ENCODE results near the gene OXCT1. TPM values are rescaled to one million over a fixed set of nuclear protein-coding genes. Genes with fewer than 3 reads are reported as not detected.
"Not testable (repeated sequence)": the region's sequence is repeated elsewhere in the genome, so short reads cannot be mapped to it uniquely, and the experiment has no call there.

Gene OXCT1
- total and polyA plus RNA-seq, 2 donors (not counting 3 experiments of a cell fraction or from before 2014, with no cell fraction given): 12.8 to 37.4 TPM

- dilution Hi-C loops (cut with MboI; ENCODE audit: extremely low pct_ligation_motif_present, low sequenced_read_pairs) (no loop called here), intact Hi-C loops (cut with micrococcal nuclease) (no loop called here)
- Histone ChIP-seq H3K4me2 (ENCODE audit: insufficient read depth, low read length) (no peak overlapping the region), H3K9me1 (replicated peaks; ENCODE audit: control insufficient read depth, extremely low read depth, insufficient read depth, low read length) (no peaks in the 10 kb centered on the region), H3K27ac (ENCODE audit: insufficient read depth, low read depth, low read length) (no peak overlapping the region), H3K36me3 (ENCODE audit: control insufficient read depth in 2 of 2, extremely low read depth in 1 of 2, insufficient read depth in 2 of 2, low read length in 2 of 2) (peaks cover 5 to 11% of the 10 kb centered on the region in 2 experiments), H3K4me3 (replicated peaks in 1 of 3; ENCODE audit: insufficient read depth in 1 of 3, low read depth in 1 of 3, low read length in 3 of 3) (no peak overlapping the region), H3K9me3 (replicated peaks; ENCODE audit: control insufficient read depth, insufficient read depth, low read length) (no peaks in the 10 kb centered on the region), H3K4me1 (ENCODE audit: control insufficient read depth, extremely low read depth, insufficient read depth, low read length) (no peaks in the 10 kb centered on the region), H3K9ac (replicated peaks; ENCODE audit: extremely low read depth, insufficient read depth, low read length) (no peak overlapping the region), H4K20me1 (replicated peaks; ENCODE audit: control insufficient read depth, extremely low read depth, insufficient read depth, low read length) (no peaks in the 10 kb centered on the region), H2AFZ (ENCODE audit: low read depth, low read length) (no peak overlapping the region), H3K27me3 (ENCODE audit: control insufficient read depth in 2 of 2, insufficient read depth in 2 of 2, low read length in 2 of 2) (no peaks in the 10 kb centered on the region), H3K79me2 (ENCODE audit: control insufficient read depth, insufficient read depth, low read length) (no peaks in the 10 kb centered on the region)
- FAIRE-seq (no peak), DNase-seq (ENCODE audit: low read depth, low spot score) (no peak)
- ChIA-PET CTCF (interaction anchor here (3.6 kb wide), 1 partner anchor 209 kb away, joined by 11 read pairs; no protein-coding TSS in a partner anchor), POLR2A (no interaction called here)
- TF ChIP-seq POLR2AphosphoS5 (IDR thresholded peaks at IDR 0.05; ENCODE audit: insufficient read depth, low read depth, low read length) (no peak), MYC (IDR thresholded peaks at IDR 0.05; ENCODE audit: low read depth, low read length) (no peak), FOS (IDR thresholded peaks at IDR 0.05; ENCODE audit: borderline replicate concordance, insufficient read depth, low read length) (no peak), POLR2A (IDR thresholded peaks at IDR 0.05; ENCODE audit: low read depth, low read length) (no peak), EZH2 (IDR thresholded peaks at IDR 0.05; ENCODE audit: borderline replicate concordance, low read depth, low read length, severe bottlenecking) (no peak), JUN (IDR thresholded peaks at IDR 0.05; ENCODE audit: borderline replicate concordance, insufficient read depth, insufficient read length, low read depth) (no peak), GATA2 (IDR thresholded peaks at IDR 0.05; ENCODE audit: insufficient read depth, insufficient read length, low read depth, low read length) (no peak), MAX (IDR thresholded peaks at IDR 0.05; ENCODE audit: insufficient read depth, insufficient read length) (no peak), CTCF (IDR thresholded peaks at IDR 0.05; ENCODE audit: extremely low read depth in 1 of 2, insufficient read depth in 1 of 2, low read depth in 1 of 2, low read length in 2 of 2) (no peak)
- no TSS peak for BruUV-seq (replicated peaks)
Measured at GRCh38 chr5:41848983-41849382, 21.2 kb downstream of the OXCT1 start.

- H4K20me1 ChIP-seq (replicated peaks; ENCODE audit: control insufficient read depth, extremely low read depth, insufficient read depth, low read length); H3K4me3 ChIP-seq (replicated peaks in 1 of 3; ENCODE audit: insufficient read depth in 1 of 3, low read depth in 1 of 3, low read length in 3 of 3); H2AFZ ChIP-seq (ENCODE audit: low read depth, low read length); H3K36me3 ChIP-seq (ENCODE audit: control insufficient read depth in 2 of 2, extremely low read depth in 1 of 2, insufficient read depth in 2 of 2, low read length in 2 of 2); FAIRE-seq; H3K4me1 ChIP-seq (ENCODE audit: control insufficient read depth, extremely low read depth, insufficient read depth, low read length); POLR2A ChIA-PET; DNase-seq (ENCODE audit: low read depth, low spot score); H3K9me3 ChIP-seq (replicated peaks; ENCODE audit: control insufficient read depth, insufficient read depth, low read length); H3K9ac ChIP-seq (replicated peaks; ENCODE audit: extremely low read depth, insufficient read depth, low read length); H3K27me3 ChIP-seq (ENCODE audit: control insufficient read depth in 2 of 2, insufficient read depth in 2 of 2, low read length in 2 of 2); intact Hi-C loops (cut with micrococcal nuclease); H3K27ac ChIP-seq (ENCODE audit: insufficient read depth, low read depth, low read length); H3K4me2 ChIP-seq (ENCODE audit: insufficient read depth, low read length); dilution Hi-C loops (cut with MboI; ENCODE audit: extremely low pct_ligation_motif_present, low sequenced_read_pairs); BruUV-seq (replicated peaks); H3K9me1 ChIP-seq (replicated peaks; ENCODE audit: control insufficient read depth, extremely low read depth, insufficient read depth, low read length); H3K79me2 ChIP-seq (ENCODE audit: control insufficient read depth, insufficient read depth, low read length): not testable (repeated sequence)
- CTCF ChIA-PET: interaction anchor here (1.0 to 3.8 kb wide), 3 partner anchors 11 to 136 kb away, joined by 4 to 155 read pairs (median 4); no protein-coding TSS in a partner anchor
Measured at GRCh38 chr5:41845751-41846150, 24.5 kb downstream of the OXCT1 start.
